Left lung (tissue), 10 donors: ENCODE measurements around the gene TMEM123. TPM values are rescaled to one million over a fixed set of nuclear protein-coding genes. Genes with fewer than 3 reads are reported as not detected.

ENCODE experiments used
- ATAC-seq: fragments of 200-7000 bp; cut with Tn5 transposase; one replicate; pipeline ENCODE4 v1.9.1; 2020; ENCODE audit warnings: moderate library complexity
- DNase-seq, 4 donors: peaks; one replicate each; pipeline ENCODE4 v3.0.0-alpha.2; 2013 to 2020
- H3K27ac ChIP-seq, 2 donors: fragments of 200-600 bp; sonication (generic) in 1 of 2; one replicate each; pipeline versions ENCODE4 v1.5.0 to v1.8.0; 2020 to 2021
- H3K27me3 ChIP-seq, 2 donors: fragments of 200-600 bp; sonication (generic) in 1 of 2; one replicate each; pipeline versions ENCODE4 v1.5.0 to v1.8.0; 2020 to 2021
- H3K36me3 ChIP-seq, 2 donors: fragments of 200-600 bp; sonication (generic) in 1 of 2; one replicate each; pipeline versions ENCODE4 v1.5.0 to v1.8.0; 2020 to 2021
- H3K4me1 ChIP-seq, 2 donors: fragments of 200-600 bp; one replicate each; pipeline ENCODE4 v1.8.0; 2021
- H3K4me3 ChIP-seq, 2 donors: fragments of 200-600 bp; sonication (generic) in 1 of 2; one replicate each; pipeline versions ENCODE4 v1.5.0 to v1.8.0; 2020 to 2021; ENCODE audit warnings: mild to moderate bottlenecking in 1 of 2
- H3K9me3 ChIP-seq, 2 donors: fragments of 200-600 bp; sonication (generic) in 1 of 2; one replicate each; pipeline versions ENCODE4 v1.5.0 to v1.8.0; 2020 to 2021
- CTCF ChIP-seq, 2 donors: fragments of 200-600 bp; sonication (generic) in 1 of 2; IDR thresholded peaks; one replicate each; pipeline versions ENCODE4 v1.5.0 to v1.8.0; 2021; ENCODE audit warnings: antibody characterized with exemption in 2 of 2
- intact Hi-C, 2 donors: fragments of 100-400 bp; cut with DNase I; formaldehyde crosslinking; loops; one replicate each; pipeline versions ENCODE4 v1.11.2 to v1.14.2; 2022
- polyA plus RNA-seq, 6 donors: library from polyadenylated mRNA; unstranded; fragments of 120-200 nt; gene quantifications; one replicate each; pipeline ENCODE4 v1.2.1, GENCODE V29; 2013; ENCODE audit not compliant: insufficient read length in 6 of 6
- total RNA-seq, 2 donors: library from RNA; stranded (reverse); fragmentation: NEBNext Ultra II Directional; extraction: Animal tissue kit (Norgen Biotek cat#: 25700); gene quantifications; one replicate each; pipeline ENCODE4 v1.2.1, GENCODE V29; 2021
- donor health status: DM: no; HTN: yes; CAD: no.
- donor health status: DM: no; HTN: no; CAD: no.

Gene TMEM123
- total and polyA plus RNA-seq, 8 donors: 127 to 351 (median 260) TPM

GRCh38 chr11:102464859-102465500 is 12.4 kb upstream of the TMEM123 start:
- intact Hi-C loops: no loop called here
- Histone ChIP-seq H3K27me3 (no peaks in the 10 kb centered on the region), H3K9me3 (no peaks in the 10 kb centered on the region), H3K4me1 (peaks cover 6 to 37% of the 10 kb centered on the region in 2 donors), H3K27ac (peak overlapping the region in 1 of 2 donors; percentile 9), H3K36me3 (no peaks in the 10 kb centered on the region), H3K4me3 (no peak overlapping the region)
- DNase-seq: no peak
- no peak for ATAC-seq
- TF ChIP-seq CTCF (IDR thresholded peaks at IDR 0.05): no peak

GRCh38 chr11:102464037-102464436 is 11.5 kb upstream of the TMEM123 start:
- ATAC-seq: no peak
- Histone ChIP-seq H3K27me3 (no peaks in the 10 kb centered on the region), H3K27ac (no peak overlapping the region), H3K4me3 (no peak overlapping the region), H3K9me3 (no peaks in the 10 kb centered on the region), H3K4me1 (peaks cover 6 to 30% of the 10 kb centered on the region in 2 donors), H3K36me3 (no peaks in the 10 kb centered on the region)
- TF ChIP-seq CTCF (IDR thresholded peaks at IDR 0.05): no peak
- no peak for DNase-seq
- intact Hi-C loops: no loop called here

- Histone ChIP-seq H3K27me3 (no peaks in the 10 kb centered on the region), H3K9me3 (no peaks in the 10 kb centered on the region), H3K27ac (no peak overlapping the region), H3K4me1 (peaks cover 11 to 31% of the 10 kb centered on the region in 2 donors), H3K36me3 (no peaks in the 10 kb centered on the region), H3K4me3 (no peak overlapping the region)
- intact Hi-C loops: no loop called here
- no peak for TF ChIP-seq CTCF (IDR thresholded peaks at IDR 0.05)
- DNase-seq (no peak), ATAC-seq (no peak)
These were observed 10.0 kb upstream of the TMEM123 start for GRCh38 chr11:102462610-102463009.

- Histone ChIP-seq H3K4me3 (no peak overlapping the region), H3K9me3 (no peaks in the 10 kb centered on the region), H3K4me1 (peaks cover 9 to 39% of the 10 kb centered on the region in 2 donors), H3K27ac (no peak overlapping the region), H3K36me3 (no peaks in the 10 kb centered on the region), H3K27me3 (no peaks in the 10 kb centered on the region)
- TF ChIP-seq CTCF (IDR thresholded peaks at IDR 0.05): no peak
- intact Hi-C loops: no loop called here
- no peak for DNase-seq
- ATAC-seq: no peak
These were observed 6.8 kb upstream of the TMEM123 start for GRCh38 chr11:102459393-102459792.

- Histone ChIP-seq H3K4me1 (peaks cover 9 to 45% of the 10 kb centered on the region in 2 donors), H3K27me3 (no peaks in the 10 kb centered on the region), H3K9me3 (no peaks in the 10 kb centered on the region), H3K4me3 (no peak overlapping the region), H3K27ac (no peak overlapping the region), H3K36me3 (no peaks in the 10 kb centered on the region)
- DNase-seq (no peak), ATAC-seq (no peak)
- intact Hi-C loops: no loop called here
- no peak for TF ChIP-seq CTCF (IDR thresholded peaks at IDR 0.05)
These were observed 6.0 kb upstream of the TMEM123 start for GRCh38 chr11:102458548-102458947.
